GM21723 (cell line): Measurements from ENCODE around the gene INPP4B.

Experiments
- ATAC-seq: cut with Tn5 transposase; IDR thresholded peaks from one replicate; pipeline ENCODE4 v1.9.1; 2021; ENCODE audit warnings: mild to moderate bottlenecking, moderate library complexity; ENCODE audit not compliant: unreplicated experiment

Gene INPP4B

DNA sequence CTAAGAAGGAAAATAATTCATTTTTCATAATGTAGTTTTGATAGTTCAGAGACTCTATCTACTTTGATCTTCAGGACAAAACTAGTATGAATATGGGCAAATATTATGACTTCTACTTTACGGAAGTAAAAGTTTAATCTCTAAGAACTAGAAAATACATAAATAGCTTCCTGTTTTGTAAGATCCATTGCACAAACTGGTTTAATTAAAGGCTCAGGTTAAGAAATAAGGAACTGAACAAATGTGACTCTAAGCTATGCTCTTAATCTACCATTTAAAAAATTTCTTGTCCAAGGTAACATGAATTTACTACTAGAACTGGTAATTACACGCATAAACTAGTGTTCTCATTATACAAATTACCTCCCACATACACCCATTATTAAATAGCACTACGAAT lies 360.6 kb downstream of the INPP4B start:
- ATAC-seq: no peak

GRCh38 chr4:142480244-142480643 lies 365.9 kb downstream of the INPP4B start:
- ATAC-seq: no peak

DNA sequence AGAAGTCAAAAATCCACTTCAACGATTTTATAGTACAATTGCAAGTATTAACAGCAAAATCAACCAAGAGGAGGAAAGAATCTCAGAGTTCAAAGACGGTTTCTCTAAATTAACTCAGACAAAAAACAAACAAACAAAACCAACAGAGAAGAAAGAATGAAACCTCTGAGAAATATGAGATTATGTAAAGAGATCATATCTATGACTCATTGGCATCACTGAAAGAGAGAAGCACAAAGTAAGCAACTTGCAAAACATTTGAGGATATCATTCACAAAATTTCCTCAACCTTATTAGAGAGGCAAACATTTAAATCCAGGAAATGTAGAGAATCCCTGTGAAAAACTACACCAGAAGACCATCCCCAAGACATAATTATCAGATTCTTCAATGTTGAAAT lies 370.4 kb downstream of the INPP4B start:
- no peak for ATAC-seq

GRCh38 chr4:142474398-142475087 lies 371.6 kb downstream of the INPP4B start:
- no peak for ATAC-seq

DNA sequence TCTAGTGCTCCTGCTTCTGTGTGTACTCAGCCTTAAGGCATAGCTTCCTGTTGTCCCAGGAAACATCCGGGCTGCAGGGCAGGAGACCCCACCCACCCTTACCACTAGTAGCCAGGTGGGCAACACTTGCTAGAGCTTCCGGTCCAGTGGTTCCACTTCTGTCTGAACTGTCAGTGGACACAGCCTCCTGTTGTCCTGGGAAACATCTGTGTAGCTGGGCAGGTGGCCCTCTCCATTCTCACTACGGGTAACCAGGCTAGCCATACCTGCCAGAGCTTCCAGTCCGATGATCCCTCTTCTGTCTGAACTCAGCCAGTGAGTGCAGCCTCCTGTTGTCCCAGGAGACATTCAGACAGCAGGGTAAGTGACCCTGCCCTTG lies 372.2 kb downstream of the INPP4B start:
- no peak for ATAC-seq

- no peak for ATAC-seq
Observed at GRCh38 chr4:142473218-142473959, 372.7 kb downstream of the INPP4B start.

GRCh38 chr4:142467088-142467487 lies 379.0 kb downstream of the INPP4B start:
- no peak for ATAC-seq

DNA sequence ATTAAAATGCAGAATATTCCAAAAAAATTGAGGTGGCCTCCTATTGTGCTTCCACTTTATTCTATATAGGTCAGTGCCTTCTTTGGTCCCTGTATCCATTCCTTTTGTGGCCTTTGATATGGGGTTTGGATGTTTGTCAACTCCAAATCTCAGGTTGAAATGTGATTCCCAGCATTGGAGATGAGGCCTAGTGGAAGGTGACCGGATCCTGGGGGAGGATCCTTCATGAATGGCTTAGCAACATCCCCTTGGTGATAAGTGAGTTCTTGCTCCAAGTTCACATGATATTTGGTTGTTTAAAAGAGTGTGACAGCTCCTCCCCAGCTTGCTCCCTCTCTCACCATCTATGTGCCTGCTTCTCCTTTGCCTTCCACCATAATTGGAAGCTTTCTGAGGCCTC lies 380.6 kb downstream of the INPP4B start:
- ATAC-seq: no peak

DNA sequence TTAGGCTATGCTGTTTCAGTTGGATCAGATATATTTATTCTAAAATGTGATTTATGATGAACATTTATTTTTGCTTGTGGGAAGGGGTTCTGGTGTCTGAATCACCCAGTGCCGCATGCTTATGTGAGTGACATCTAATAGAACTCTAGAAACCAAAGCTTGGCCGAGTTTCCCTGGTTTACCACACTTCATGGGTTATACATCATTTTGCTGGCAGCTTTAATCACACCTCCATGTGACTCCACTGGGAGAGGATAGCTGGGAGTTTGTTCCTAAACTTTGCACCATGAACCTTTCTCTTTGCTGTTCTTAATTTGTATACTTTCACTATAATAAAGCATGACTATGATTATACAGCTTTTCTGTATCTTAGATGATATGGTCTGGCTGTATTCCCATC lies 382.9 kb downstream of the INPP4B start:
- no peak for ATAC-seq

GRCh38 chr4:142452161-142452855 lies 393.8 kb downstream of the INPP4B start:
- no peak for ATAC-seq

- no peak for ATAC-seq
Observed at GRCh38 chr4:142449771-142450373, 396.2 kb downstream of the INPP4B start.

GRCh38 chr4:142447009-142447408 lies 399.1 kb downstream of the INPP4B start:
- no peak for ATAC-seq

GRCh38 chr4:142443469-142443868 lies 402.6 kb downstream of the INPP4B start:
- ATAC-seq: no peak

- ATAC-seq: no peak
Observed at GRCh38 chr4:142440093-142440492, 406.0 kb downstream of the INPP4B start.

DNA sequence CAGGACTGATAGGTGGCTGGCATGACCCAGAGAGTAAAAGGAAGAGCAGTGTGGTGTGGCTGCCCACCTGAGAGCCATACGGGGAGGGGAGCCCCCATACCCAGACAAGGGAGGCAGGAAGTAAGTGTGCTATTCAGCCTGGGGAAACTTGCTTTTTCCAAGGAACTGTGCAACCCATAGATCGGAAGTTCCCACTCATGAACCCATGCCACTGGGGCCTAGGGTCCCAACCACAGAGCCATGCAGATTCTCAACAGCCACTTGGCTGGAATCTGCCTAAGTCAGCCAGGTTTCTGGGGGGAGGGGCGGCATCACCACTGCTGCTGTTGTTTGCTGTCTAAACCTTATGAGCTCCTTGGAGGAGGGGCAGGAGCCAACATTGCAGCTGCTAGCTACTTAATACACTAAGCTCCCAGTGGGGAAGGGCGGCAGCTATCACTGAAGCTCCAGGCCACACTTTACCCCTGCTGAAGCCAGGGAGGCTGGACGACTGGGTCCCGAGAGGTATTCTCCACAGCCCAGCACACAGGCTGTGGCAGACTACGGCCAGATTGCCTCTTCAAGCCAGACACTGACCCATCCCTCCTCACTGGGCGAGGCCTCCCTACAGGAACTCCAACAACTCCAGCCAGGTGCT lies 410.4 kb downstream of the INPP4B start:
- no peak for ATAC-seq

DNA sequence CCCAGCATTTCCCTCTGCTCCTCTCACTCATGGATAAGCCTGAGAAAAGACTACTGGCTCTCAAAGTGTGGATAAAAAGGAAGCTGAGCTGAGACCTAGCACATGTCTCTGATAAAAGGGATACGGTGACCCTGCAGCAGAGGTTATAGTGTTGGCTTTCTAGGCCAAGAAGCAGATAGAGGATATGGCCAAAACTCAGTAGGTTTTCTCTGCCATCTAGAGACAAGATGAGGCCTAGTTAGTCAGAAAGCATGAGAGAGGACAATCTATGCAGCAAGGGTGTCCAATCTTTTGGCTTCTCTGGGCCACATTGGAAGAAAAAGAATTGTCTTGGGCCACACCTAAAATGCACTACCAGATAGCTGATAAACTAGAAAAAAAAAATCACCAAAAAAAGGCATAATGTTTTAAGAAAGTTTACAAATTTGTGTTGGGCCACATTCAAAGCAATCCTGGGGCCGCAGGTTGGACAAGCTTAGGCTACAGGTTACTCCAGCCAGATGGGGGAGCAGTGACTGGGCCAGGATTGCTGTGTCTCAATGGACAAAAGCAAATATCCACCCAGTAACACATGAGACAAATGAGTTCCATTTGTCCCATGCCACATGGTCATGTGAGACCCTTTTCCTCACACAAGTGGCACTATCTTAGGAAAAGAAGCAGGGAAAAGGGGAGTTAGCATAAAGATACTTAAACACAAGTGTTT lies 411.4 kb downstream of the INPP4B start:
- no peak for ATAC-seq

- ATAC-seq: no peak
Observed at GRCh38 chr4:142428715-142429114, 417.4 kb downstream of the INPP4B start.

DNA sequence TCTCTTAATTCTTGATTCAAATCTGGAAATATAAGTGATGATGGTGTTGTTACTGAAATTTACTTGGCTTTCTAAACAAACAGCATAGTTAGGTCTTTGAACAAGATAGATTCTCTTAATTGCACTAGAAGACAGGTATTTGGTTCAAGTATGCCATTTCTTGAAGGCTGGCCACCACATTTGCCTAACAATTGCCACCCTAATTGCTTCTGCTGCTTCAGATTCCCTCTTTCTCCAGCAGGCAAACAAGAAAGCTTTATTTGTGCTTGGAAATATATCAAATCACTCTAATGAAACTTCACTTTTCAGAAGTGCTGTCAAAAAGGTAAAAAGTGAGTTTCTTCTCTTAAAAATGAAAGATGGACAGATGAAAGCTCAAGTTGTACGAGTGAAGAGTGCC lies 418.6 kb downstream of the INPP4B start:
- ATAC-seq: no peak

DNA sequence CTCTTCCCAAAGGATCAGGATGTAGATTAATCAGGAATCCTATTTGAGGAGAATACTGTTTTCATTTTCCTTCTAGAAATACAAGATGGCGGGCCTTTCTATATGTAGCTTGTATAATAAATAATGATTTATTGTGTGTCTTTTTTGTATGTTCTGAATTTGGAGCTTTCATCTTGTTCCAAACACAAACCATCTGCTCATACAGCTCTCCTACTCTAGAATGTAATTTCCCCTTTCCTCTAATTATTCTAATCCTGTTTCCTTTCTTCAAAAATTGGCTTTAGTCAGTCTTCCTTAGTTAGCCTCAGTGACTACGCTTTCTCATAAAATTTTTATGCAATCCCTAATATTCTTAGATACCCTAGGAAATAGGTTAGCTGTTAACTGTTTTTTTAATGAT lies 422.2 kb downstream of the INPP4B start:
- no peak for ATAC-seq

DNA sequence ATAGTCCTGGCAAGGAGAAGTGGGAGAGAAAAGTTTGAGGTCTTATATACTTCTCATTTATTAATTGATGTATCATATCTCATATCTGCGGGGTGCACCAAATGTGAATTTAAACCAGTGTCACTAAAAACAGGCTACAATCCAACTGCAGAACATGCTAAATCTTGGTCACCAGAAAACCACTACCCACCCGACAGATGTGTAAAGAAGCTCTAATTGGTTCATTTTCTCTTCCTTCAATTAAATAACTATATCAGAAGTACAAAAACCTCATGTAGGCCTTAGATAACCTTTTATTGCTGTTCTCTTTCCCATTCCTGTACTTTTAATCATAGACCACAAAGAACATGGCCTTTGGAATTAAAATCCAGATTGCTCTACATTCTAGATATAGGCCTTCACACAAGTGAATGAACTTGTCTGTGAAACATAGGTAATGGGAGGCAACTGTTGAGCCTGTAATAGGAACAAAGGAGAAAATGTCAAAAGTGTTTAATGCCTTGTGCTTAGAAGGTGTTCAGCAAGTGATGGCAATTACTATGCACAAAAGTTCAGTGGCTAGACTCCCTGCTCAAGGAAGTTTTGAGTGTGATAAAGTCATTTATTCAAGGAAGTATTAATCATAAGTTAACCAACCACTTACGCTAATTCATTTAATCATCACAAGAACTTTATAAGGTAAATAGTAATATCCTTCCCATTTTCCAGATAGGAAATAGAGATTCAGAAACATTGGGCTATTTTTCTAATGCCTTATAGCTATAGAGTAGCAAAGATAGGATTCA lies 425.6 kb downstream of the INPP4B start:
- ATAC-seq: no peak
